Ishikawa (cell line): ENCODE measurements around the gene SGPP2.

Source experiments
- CEBPB ChIP-seq: IDR thresholded peaks from 2 replicates; pipeline ENCODE4 v1.6.1; 2012
- CREB1 ChIP-seq: IDR thresholded peaks from 2 replicates; pipeline ENCODE4 v1.6.1; 2012; ENCODE audit warnings: low read depth
- EGR1 ChIP-seq: IDR thresholded peaks from 2 replicates; pipeline ENCODE4 v1.6.1; 2012
- EP300 ChIP-seq: IDR thresholded peaks from 2 replicates; pipeline ENCODE4 v1.6.1; 2012; ENCODE audit warnings: borderline replicate concordance
- FOXM1 ChIP-seq: IDR thresholded peaks from 2 replicates; pipeline ENCODE4 v1.6.1; 2012; ENCODE audit warnings: low read depth, borderline replicate concordance
- NFIC ChIP-seq: IDR thresholded peaks from 2 replicates; pipeline ENCODE4 v1.6.1; 2012
- RAD21 ChIP-seq: IDR thresholded peaks from 2 replicates; pipeline ENCODE4 v1.6.1; 2012; ENCODE audit warnings: low read depth
- TAF1 ChIP-seq: IDR thresholded peaks from 2 replicates; pipeline ENCODE4 v1.6.1; 2012; ENCODE audit warnings: low read depth, mild to moderate bottlenecking
- TCF12 ChIP-seq: IDR thresholded peaks from 2 replicates; pipeline ENCODE4 v1.6.1; 2012; ENCODE audit warnings: low read depth
- TEAD4 ChIP-seq: IDR thresholded peaks from 2 replicates; pipeline ENCODE4 v1.6.1; 2012
- YY1 ChIP-seq: IDR thresholded peaks from 2 replicates; pipeline ENCODE4 v1.6.1; 2012; ENCODE audit warnings: low read depth
- ZBTB7A ChIP-seq: IDR thresholded peaks from 2 replicates; pipeline ENCODE4 v1.6.1; 2012; ENCODE audit warnings: low read depth
- TF ChIP-seq, protein P1 (sequence below): IDR thresholded peaks from 2 replicates; pipeline ENCODE4 v1.6.1; 2012; ENCODE audit warnings: low read depth, mild to moderate bottlenecking
- TF ChIP-seq, protein P2 (sequence below): IDR thresholded peaks from 2 replicates; pipeline ENCODE4 v1.6.1; 2012
- TF ChIP-seq, protein P3 (sequence below): IDR thresholded peaks from 2 replicates; pipeline ENCODE4 v1.6.1; 2012

The SGPP2 gene

DNA sequence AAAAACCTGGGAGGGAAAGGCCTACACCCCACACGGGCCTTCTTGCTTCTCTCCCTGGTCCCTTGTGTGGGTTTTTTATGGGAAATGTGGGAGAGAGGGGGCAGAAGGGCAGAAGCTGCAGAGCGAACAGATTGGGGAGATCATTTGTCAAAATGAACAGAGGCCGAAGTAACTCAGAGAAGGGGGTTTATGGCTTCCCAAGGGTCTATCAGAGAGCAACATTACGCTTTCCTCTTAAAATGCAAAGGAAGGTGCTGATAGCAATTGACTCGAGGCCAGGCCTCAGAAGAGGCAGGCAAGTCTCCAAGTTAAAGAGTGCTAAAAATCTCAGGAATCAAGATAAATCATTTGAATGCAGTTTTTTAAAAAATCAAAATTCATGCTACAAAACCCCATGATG lies 101.5 kb downstream of the SGPP2 start:
- TF ChIP-seq, protein P1, sequence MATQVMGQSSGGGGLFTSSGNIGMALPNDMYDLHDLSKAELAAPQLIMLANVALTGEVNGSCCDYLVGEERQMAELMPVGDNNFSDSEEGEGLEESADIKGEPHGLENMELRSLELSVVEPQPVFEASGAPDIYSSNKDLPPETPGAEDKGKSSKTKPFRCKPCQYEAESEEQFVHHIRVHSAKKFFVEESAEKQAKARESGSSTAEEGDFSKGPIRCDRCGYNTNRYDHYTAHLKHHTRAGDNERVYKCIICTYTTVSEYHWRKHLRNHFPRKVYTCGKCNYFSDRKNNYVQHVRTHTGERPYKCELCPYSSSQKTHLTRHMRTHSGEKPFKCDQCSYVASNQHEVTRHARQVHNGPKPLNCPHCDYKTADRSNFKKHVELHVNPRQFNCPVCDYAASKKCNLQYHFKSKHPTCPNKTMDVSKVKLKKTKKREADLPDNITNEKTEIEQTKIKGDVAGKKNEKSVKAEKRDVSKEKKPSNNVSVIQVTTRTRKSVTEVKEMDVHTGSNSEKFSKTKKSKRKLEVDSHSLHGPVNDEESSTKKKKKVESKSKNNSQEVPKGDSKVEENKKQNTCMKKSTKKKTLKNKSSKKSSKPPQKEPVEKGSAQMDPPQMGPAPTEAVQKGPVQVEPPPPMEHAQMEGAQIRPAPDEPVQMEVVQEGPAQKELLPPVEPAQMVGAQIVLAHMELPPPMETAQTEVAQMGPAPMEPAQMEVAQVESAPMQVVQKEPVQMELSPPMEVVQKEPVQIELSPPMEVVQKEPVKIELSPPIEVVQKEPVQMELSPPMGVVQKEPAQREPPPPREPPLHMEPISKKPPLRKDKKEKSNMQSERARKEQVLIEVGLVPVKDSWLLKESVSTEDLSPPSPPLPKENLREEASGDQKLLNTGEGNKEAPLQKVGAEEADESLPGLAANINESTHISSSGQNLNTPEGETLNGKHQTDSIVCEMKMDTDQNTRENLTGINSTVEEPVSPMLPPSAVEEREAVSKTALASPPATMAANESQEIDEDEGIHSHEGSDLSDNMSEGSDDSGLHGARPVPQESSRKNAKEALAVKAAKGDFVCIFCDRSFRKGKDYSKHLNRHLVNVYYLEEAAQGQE, result no peak

DNA sequence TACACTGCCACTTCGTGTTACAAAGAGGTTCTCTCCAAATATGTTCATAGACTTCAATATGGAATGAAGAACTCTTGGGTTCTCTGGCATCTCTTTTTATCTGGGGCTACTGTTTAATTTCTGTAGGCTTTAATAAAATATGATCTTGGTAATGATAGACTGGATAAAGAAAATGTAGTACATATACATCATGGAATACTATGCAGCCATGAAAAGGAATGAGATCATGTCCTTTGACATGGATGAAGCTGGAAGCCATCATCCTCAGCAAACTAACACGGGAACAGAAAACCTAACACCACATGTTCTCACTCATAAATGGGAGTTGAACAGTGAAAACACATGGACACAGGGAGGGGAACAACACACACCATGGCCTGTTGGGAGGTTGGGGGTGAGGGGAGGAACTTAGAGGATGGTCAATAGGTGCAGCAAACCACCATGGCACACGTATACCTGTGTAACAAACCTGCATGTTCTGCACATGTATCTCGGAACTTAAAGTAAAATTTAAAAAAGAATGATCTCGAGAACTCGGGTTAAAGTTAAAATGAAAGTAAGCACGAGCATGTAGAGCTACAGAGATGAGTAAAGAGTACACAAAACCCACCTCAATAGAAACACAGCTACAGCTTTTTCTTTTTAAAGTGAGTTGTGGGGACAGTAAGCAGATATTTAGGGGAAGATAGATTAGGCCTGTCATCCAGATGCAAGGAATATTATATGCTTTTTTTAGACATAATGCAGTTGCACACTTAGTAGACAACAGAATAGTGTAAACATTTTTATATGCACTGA lies 102.3 kb downstream of the SGPP2 start:
- TF ChIP-seq, protein P1, result no peak
- TF ChIP-seq EGR1 (no peak), CREB1 (no peak), CEBPB (no peak), NFIC (no peak), TAF1 (no peak), FOXM1 (no peak), YY1 (no peak), RAD21 (no peak), TEAD4 (no peak), TCF12 (no peak), EP300 (no peak), ZBTB7A (no peak)
- TF ChIP-seq, protein P2, sequence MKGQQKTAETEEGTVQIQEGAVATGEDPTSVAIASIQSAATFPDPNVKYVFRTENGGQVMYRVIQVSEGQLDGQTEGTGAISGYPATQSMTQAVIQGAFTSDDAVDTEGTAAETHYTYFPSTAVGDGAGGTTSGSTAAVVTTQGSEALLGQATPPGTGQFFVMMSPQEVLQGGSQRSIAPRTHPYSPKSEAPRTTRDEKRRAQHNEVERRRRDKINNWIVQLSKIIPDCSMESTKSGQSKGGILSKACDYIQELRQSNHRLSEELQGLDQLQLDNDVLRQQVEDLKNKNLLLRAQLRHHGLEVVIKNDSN, result no peak
- TF ChIP-seq, protein P3, sequence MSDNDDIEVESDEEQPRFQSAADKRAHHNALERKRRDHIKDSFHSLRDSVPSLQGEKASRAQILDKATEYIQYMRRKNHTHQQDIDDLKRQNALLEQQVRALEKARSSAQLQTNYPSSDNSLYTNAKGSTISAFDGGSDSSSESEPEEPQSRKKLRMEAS, result no peak

DNA sequence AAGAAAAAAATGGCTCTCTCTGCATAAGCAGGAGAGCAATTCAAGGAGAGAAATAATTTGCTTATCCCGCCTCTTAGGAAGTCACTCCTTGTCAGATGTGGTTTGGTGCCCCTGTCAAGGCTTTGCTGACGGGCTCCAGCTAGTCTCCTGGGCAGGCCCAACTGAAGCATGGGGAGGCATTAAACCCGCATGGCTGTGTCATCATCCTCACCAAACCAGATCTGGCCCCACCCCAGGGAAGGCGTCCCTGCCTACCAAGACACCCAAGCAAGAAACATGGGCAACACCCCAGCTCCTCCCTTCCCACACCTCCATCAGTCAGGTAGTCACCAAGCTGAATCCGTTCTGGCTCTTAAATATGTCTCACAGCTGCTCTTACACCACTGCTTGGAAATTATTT lies 108.0 kb downstream of the SGPP2 start:
- no peak for TF ChIP-seq NFIC
- TF ChIP-seq, protein P1, result no peak
- no peak for TF ChIP-seq YY1
- TF ChIP-seq EGR1, result no peak
- no peak for TF ChIP-seq TEAD4
- no peak for TF ChIP-seq CEBPB
- TF ChIP-seq FOXM1, result no peak

DNA sequence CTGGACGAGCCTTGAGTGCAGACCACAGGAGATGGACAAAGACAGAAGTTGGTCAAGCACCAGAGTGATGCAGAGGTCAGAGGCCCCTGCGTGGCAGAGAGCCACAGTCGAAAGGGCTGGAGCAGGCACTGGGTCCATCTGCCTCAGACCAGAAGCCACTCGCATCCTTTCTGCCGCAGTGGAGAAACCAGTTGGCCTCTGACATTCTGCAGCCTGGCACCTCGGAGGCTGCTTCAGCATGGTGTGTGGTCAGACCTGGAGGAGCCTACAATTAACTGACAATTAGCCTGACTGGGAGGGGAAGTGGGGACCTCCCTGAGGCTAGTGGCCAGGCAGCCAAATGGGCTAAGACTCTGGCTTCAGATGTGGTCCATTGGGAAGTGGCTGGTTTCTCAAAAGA lies 111.1 kb downstream of the SGPP2 start:
- TF ChIP-seq ZBTB7A (no peak), FOXM1 (no peak), YY1 (no peak), CEBPB (no peak), TAF1 (no peak), CREB1 (no peak), NFIC (no peak), EP300 (no peak), TEAD4 (no peak), RAD21 (no peak), EGR1 (no peak), TCF12 (no peak)
- TF ChIP-seq, protein P3, result no peak
- TF ChIP-seq, protein P1, result no peak
- TF ChIP-seq, protein P2, result no peak
